GM12874 (cell line): Measurements from ENCODE around the gene GRB2.

Experiments
- TF ChIP-seq, protein P1 (sequence below): IDR thresholded peaks from 2 replicates; pipeline ENCODE4 v1.5.1; 2011; ENCODE audit warnings: low read depth, mild to moderate bottlenecking, control low read depth, low read length, moderate library complexity; ENCODE audit not compliant: insufficient read depth

Gene GRB2

DNA sequence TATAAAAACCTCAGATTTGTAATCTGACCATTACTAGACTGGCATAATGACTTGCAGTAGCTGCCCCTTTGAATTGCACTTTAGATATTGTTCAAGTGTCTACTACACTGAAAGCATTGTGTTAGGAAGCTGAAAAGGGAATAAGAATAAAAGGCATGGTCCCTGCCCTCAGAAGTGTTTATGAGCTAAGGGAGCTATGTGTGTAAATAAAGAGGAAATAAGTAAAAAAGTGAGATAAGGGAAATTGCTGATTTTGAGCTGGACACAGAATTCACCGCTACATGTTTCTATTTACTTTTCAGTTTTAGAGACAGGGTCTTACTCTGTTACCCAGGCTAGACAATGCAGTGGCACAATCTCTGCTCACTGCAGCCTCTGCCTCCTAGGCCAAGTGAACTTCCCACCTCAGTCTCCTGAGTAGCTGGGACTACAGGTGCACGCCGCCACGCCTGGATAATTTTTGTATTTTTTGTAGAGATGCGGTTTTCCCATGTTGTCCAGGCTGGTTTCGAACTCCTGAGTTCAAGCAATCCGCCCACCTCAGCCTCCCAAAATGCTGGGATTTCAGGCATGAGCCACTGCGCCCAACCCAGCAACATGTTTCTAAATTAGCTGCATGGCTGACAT, 57.0 kb downstream of the GRB2 start:
- TF ChIP-seq, protein P1, sequence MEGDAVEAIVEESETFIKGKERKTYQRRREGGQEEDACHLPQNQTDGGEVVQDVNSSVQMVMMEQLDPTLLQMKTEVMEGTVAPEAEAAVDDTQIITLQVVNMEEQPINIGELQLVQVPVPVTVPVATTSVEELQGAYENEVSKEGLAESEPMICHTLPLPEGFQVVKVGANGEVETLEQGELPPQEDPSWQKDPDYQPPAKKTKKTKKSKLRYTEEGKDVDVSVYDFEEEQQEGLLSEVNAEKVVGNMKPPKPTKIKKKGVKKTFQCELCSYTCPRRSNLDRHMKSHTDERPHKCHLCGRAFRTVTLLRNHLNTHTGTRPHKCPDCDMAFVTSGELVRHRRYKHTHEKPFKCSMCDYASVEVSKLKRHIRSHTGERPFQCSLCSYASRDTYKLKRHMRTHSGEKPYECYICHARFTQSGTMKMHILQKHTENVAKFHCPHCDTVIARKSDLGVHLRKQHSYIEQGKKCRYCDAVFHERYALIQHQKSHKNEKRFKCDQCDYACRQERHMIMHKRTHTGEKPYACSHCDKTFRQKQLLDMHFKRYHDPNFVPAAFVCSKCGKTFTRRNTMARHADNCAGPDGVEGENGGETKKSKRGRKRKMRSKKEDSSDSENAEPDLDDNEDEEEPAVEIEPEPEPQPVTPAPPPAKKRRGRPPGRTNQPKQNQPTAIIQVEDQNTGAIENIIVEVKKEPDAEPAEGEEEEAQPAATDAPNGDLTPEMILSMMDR = no peak

DNA sequence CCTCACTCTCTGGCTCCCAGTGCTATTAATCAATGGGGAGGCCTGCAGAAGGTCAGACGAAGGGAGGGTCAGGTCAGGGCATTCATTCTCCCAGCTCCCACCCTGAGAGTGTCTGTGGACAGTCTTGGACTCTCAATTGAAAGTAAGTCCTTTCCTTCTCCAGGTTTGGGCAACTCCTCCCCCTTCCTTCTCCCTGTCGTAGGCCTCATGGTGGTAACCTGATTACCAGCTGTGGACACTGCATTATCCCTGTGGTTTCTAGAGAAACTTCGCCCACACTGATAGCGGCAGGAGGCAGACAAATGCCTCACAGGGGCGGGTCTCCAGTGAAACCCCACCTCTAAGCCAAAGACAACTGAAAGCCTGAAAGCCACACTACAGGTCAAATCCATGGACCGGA, 58.6 kb downstream of the GRB2 start:
- TF ChIP-seq, protein P1 = no peak

DNA sequence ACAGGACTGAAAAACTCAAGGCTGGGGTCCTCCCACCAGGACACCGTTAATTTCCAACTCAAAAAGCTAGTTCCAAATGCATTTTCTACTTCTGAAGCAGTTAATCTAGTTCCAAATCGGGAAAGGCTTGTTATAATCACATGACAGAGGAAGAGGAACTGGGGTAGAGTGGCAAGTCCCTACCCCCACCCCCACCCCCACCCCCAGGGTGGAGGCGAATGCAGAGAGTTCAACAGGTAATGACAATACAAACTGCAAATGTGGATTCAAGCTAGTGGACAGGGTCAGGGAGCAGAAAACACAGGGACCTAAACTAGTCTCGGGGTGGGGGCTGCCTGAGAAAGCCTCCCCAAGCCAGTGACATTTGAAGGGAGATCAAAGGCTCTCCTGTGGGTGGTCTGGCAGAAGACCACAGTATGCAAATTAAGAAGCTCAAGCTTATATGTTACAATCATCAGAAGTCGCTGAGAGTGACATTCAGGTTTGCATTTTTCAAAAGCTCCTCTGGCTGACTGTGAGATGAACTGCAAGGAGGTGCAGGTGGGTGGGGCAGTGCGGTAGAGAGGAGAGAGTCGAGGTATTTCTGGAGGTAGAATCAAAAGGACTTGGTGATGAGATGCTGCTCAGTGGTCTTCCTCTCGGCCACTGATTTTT, 59.8 kb downstream of the GRB2 start:
- TF ChIP-seq, protein P1 = no peak

DNA sequence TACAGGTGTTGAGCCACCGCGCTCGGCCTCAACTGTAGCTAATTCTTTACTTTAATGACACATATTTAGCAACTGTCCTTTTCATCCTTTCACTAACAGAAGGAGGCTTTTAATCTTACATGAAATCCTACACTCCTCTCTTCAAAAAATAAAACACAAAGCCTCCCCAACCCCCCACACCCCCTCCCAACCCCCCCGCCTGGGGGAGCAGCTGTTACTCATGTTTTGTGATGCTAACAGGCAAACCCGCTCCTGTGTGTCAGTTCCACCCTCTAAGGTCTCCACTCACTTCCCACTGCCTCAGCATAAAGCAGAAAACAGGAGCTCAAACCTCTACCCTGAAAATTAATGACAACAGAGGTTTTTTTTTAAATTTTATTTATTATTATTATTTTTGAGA, 60.8 kb downstream of the GRB2 start:
- TF ChIP-seq, protein P1 = no peak

- TF ChIP-seq, protein P1 = no peak
These were observed 62.5 kb downstream of the GRB2 start for GRCh38 chr17:75342996-75343395.

DNA sequence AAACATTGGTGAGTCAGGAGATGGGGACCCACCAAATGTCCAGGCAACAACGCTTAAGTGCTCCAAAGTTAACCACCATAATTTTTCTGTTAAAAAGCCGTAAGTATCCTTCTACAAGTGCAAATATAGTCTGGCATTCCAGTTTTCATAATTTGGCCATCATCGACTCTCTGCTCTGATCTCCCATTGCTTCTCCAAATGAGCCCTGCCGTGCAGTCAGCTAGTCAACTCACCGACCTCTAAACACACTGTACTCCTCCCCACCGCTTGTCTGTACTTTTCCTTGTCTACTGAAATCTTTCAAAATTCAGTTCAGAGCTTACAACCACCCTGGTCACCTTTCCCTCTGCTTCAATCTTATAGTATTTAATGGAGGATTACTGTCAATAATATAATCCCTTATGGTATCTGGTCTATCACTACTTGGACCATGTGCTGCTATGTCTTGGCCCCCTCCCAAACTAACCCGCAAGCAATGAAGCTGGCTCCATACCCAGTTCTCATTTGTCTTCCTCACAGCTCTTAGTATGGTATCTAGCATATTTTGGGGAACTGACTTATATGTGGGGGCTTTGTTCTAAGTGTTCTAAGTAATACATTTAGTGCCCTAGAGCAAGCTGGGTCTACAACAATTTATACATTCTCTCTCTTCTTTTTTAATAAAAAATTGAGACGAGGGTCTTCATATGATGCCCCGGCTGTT, 63.5 kb downstream of the GRB2 start:
- TF ChIP-seq, protein P1 = no peak

DNA sequence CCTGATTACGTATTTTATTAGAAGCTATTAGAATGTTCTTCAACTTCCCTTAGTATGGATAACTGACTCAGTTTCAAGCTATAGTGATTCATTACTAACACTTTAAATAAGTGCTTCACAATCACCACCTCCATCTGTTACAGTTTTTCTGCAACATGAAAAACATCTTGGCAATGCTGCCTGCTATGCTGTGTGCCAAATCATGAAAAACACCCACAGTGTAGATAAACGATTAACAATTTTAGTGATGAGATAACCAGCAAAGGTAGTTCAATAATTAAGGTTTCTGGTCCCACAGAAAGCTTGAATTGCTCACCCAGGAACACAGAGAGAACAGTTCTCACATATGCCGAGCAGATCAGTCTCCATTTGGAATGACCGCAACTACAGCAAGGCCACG, 64.8 kb downstream of the GRB2 start:
- TF ChIP-seq, protein P1 = no peak
